SW 1271 (cell line): ENCODE results near the gene MPL.

ENCODE experiments used
- DNase-seq, 2 experiments: peaks; one replicate each; lab custom pipeline; 2025; lab: John Stamatoyannopoulos, UW

MPL gene

DNA sequence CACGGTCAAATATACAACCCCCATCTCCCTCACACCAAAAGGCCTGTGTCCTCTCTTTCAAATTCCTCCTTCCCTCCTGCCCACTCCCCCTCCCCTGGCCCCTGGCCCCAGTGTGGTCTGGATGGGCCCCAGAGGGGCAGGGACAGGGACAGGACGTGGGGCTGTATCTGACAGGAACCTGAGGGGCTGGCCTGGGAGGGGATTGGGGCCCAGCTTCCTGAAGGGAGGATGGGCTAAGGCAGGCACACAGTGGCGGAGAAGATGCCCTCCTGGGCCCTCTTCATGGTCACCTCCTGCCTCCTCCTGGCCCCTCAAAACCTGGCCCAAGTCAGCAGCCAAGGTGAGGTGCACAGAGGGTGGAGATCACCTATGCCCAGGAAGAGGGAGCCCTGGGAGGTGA lies at the start of gene MPL:
MPL (plus strand) TSS at position 231 of the 400 bp plus-strand sequence; CDS start at position 262, 31 bp downstream.
- DNase-seq, result no peak

DNA sequence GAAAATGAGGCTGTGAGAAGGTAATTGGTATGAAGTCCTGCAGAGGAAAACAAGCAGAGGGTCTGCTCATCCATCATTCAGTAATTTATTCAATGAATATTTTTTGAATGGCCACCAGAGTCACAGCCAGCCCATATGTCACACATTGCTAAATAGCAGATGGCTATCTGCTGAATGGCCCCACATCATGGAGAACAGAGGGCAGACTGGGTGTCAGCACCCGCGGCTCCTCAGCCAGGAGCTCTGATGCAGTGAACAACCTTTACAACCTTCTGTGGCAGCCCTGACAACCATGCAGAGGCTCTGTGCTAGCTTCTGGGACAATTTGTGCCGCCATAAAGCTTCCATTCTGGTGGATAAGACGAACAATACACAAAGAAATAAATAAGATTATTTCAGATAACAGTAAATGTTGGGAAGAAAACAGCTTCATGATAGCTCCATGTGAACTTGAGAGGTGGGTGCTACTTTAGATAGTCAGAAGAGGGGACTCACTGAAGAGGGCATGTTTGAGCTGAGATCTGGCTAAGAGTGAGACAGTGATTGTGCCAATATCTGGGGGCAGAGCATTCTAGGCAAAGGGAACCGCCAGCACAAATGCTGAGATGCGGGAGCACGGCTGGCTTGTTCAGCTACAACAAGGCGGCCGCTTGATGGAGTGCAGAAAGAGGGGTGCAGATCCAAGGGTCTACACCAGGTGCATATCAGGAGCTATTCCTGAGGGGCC lies 49.4 kb upstream of the MPL start:
- DNase-seq, result no peak

DNA sequence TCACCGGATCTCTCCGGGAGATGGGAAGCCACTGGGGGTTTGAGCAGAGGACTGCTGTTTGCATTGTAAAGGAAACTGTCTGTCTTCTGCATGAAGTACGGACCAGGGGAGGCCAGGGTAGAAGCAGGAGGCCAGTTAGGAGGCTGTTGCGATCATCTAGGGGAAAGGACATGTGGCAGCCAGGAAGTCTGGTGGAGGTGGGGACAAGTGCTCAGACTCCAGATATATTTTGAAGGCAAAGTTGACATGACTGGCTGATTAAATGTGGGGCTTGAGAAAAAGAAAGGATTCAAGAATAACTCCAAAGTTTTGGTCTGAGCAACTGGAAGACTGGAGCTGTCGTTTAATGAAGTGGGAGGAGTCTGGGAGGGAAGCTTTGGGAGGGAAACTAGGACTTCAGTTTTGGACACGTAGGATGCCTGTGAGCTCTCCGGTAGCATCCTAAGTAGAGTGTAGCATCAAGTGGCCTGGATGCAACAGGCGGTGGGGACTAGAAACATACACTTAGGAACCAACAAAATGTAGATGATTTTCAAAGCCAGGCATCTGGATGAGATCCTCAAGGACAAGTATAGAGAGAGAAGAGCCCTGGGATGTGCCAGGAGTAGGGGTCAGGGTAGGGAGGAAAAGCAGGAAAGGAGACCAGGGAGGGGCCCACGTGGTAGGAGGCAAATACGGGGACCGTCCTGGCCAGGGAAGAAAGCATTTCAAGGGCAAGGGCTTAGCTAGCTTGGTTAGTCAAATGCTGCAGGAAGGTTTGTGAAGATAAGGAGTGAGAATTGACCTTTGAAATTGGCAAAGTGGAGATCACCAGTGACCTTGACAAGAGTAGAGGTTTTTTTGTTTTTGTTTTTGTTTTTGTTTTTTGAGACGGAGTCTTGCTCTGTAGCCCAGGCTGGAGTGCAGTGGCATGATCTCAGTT lies 48.6 kb upstream of the MPL start:
- no peak for DNase-seq

DNA sequence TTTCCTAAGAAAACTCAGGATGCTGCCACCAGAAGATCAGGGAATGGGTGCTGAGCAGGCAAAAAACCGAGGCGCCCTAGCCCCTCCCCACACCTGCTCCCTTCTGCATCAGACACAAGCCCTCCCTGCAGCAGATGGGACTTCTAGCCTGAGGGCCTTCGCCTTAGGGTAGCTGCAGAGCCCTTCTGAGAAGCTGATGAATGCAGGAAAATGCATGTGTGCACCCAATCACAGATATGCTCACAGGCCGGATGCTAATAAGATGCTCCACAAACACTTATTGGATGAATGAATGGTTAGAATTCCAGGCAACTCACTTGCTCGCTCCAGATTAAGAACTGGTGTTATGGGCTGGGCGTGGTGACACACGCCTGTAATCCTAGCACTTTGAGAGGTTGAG lies 45.4 kb upstream of the MPL start:
- DNase-seq, result no peak

DNA sequence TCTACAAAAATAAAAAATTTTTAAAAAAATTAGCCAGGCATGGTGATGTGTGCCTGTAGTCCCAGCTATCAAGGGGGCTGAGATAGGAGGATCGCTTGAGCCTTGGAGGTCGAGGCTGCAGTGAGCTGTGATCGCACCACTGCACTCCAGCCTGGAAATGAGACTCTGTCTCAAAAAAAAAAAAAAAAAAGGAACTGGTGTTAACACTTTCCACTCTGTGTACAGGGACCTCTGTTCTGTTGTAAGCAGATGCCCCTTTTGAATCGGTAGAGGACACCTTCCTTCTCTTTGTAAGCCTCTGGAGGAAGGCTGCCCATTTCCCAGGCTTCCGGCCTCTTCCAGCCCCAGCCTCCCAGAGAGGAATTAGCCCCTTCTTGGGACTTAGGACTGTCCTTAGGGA lies 44.9 kb upstream of the MPL start:
- DNase-seq, result no peak

DNA sequence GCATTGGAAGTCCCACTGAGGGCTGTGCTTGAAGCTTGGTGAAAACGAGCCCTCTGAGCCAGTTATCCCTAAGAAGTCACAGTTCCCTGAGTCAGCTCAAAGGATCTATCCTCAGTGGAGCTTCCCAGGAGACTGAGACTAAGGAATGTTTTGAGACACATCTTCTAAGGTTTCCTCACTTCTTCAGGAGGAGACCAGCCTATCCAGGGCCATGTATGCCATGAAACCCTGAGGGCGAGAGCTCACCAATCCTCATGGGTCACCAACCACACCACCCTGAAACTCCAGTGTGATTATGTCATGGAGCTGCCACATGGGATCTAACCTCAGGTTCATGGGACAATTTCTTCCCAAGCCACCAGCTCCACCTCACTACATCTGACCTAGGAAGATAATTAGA lies 44.4 kb upstream of the MPL start:
- no peak for DNase-seq

DNA sequence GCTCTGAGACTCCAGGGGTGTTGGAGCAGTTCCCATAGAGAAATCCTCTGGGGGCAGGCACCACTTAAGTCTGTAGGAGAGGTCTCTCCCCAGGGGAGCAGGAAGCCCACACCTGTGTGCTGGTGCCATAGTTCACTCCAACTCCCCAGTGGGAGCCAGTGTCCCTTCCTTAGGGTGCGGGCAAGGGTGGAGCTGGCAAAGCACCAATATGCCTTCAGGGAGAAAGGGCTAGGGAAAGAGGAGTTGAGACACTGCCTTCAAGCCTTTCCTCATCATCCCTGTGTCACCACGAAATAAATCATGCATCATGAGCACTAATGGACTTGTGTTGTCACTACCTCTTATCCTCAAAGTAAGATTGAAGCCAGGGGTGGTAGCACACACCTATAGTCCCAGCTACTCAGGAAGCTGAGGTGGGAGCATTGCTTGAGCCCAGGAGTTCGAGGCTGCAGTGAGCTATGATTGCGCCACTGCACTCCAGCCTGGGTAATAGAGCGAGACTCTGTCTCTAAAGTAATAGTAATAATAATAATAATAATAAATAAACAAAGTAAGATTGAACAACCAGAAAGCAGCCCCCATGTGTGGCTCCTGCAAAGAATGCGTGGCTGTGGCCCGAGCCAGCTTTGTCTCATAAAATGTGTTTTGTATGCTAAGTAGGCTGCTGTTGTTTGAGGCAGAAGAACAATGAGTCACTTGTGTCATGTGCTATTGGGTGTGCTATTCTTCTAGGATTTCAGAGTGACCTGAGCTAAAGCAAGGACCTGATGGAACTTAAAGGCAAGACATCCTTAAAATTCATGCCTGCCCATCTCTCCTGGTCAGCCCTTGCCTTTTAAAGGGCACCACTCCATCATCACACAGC lies 43.5 kb upstream of the MPL start:
- DNase-seq, result no peak

DNA sequence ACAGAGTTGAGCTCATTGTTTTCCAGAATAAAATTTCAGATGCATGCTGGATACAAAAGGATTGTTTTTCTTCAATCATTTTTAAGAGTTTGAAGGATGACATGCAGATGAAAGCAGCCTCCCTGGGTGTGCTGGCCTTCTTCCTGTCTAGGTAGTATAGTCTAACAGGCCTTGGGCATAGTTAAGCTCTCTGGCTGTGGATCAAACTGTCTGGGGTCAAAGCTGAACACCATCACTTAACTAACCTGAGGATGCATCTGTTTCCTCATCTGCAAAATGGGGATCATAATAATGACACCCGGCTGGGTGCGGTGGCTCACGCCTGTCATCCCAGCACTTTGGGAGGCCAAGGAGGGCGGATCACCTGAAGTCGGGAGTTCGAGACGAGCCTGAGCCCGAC lies 42.9 kb upstream of the MPL start:
- no peak for DNase-seq

DNA sequence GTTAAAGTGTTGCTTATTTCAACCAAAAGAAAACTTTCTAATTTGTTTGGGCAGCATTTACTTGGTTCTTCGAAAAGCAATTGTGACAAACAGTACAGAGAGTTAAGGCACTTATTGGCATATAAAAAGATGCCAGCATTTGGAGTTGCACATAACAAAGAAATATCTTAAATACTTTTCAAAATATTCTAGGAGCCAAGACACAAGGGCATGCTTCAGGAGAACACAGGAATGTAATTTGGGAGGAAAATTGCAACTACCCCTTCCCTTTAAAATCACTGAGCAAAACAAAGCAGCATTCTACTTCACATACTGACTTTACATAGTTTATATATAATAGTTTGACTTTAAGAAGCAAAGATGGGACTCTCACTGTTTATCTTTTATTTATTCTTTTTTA lies 41.4 kb upstream of the MPL start:
- DNase-seq, result no peak

DNA sequence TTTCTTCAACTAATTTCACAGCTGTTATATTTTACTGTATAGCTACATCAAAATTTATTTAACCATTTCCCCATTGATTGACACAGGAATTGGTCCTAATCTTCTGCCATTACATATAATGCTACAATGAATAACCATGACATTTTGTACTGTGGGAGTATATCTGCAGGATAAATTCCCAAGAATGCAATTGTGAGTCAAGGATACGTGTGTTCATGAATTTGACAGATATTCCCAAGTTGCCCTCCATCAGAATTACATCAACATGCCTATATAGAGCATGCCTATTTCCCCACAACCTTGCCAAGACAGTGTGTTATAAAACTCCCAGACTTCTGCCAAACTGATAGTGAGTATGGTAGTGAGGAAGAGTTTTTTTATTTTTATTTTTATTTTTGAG lies 39.6 kb upstream of the MPL start:
- no peak for DNase-seq

DNA sequence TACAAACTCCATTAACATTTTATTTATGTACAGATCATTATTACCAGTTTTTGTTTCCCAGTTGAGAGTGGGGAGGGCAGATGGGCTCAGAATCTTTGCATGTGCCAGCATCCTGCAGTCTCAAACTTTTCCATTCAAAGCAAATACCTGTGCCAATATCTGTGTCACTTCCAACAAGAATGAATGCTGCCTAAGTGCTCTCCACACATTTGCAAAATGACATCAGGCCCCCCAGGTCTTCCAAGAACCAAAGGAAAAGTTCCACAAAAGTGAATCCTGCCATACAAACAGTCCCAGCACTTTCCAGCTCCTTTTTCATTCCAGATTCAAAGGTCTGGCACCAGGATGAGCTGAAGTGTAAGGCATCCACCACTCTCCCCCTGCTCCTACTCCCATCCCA lies 38.5 kb upstream of the MPL start:
- no peak for DNase-seq

DNA sequence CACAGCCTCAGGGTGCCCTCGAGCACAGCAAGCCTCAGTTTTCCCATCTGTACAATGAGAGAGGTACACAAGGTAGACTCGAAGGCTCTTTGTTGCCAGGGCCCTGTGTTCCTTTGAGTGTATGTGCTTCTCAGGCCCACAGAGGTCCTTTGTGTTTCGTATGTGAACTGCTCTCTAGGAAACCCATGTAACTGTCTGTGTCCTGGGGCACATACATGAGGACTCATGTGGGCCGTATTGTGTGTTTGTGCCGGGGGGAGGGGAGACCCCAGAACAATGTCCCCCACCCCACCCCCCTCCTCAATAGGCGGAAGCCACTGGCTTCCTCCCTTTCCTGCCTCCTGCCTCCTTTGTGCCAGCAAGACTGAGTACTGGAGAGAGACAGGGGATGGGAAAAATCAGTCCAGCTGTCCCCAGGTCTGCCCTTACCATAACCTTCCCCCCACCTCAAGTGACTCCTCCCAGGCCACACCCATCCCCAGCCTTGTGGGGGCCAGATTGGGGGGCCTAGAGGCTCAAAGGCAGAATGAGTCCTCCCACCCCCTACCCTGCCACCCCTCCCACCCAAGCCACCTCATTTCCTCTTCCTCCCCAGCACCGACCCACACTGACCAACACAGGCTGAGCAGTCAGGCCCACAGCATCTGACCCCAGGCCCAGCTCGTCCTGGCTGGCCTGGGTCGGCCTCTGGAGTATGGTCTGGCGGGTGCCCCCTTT lies 37.1 kb upstream of the MPL start, which contains the start of gene TIE1:
TIE1 (plus strand) TSS at position 605 of the 717 bp plus-strand sequence; CDS start at position 695, 90 bp downstream.
- no peak for DNase-seq

DNA sequence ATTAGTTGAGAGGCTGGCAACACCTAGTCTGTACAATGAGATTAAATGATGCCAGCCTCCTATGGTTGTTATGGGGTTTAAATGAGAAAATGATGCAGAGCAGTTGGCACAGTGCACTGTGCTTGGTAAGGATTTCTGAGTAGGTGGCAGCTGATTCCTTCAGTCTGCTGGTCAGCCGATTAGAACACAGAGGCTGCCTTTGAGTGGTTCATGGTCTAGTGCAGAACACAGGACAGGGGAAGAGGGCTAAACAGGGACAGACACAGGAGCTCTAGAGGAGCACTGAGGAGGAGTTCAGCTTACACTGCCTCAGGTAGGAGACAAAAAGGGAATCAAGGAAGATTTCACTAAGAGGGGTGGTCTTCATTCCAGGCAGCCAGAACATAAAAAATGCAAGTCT lies 35.4 kb upstream of the MPL start:
- no peak for DNase-seq

DNA sequence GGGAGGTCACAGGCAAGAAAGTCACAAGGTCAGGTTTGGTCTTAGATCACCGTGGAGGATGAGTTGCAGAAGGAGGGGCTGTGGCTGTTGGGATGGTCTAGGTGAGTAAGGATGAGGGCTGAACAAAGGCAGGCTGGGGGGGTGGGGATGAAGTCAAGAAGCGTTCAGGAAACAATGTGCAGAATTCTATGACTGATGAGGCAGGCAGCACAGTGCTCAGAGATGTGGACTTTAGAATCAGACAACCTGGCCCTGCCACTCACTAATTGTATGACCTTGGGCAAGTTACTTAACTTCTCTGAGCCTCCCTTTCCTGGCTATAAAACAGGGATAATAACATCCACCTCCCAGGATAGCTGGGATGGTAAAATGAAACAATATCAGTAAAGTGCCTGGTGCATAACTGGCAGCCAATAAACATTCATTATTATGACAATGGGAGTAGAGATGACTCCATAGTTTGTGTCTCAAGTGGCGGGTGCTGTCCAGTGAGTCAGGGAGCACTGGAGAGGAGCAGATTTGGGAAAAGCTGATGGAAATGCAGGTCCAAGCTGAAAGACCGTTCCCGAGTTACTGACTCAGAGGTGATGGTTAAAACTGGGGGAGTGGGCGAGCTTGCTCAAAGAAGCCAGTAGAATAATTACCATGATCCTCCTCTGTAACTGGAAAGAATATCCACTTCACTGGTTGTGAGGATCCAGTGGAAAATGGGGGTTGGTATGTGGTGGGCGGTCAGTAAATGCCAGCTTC lies 34.7 kb upstream of the MPL start:
- DNase-seq, result no peak

DNA sequence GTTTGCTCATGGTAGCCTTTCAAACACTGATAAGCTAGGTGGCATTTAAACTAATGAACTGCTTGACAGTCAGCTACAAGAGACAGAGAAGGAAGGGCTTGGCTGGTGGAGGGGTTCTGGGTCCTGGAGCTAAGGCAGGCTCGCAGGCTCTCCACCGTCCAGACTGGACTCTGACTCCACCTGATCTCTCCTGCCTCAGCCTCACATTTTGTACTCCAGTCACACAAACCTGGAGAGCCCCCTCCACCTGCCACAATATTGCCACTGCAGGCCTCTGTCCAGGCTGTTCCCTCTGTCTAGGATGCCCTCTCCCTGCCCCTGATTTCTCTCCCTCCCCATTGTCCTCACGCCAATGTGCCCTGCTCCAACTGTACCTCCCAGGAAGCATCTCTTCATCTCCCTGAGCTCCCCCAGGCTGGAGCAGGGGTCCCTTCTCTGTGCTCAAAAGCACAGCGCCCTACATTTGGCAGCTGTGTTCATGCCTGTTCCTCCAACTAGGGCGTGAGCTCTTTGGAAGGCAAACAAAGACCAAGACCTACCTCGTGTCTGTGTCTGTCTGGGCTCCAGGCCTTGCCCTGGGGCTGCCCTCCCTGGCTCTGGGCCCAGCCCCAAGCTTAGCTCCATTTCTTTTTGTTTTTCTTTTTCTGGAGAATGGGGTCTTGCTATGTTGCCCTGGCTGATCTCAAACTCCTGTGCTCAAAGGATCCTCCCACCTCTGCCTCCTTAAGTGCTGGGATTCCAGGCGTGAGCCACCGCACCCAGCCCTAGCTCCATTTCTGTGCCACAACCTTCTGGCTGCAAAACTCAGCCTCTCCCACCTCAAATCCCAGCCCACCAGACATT lies 33.9 kb upstream of the MPL start:
- no peak for DNase-seq

DNA sequence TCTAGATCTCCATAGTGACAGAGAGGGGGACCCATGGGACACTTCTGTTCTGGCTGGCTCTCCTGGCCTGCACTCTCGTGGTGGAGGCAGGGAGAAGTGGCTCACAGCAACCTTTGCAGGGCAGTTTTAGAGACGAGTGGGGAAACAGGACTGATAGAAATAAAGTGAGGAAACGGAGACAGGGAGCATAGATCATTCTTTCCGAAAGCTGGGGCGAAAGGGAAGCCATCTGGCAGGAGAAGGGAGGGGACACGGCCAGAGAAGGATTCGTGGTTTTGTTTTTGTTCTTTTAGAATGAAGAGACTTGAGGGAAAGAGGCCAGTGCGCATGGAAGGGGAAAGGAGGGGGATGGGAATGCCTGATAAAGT lies 33.3 kb upstream of the MPL start:
- no peak for DNase-seq

DNA sequence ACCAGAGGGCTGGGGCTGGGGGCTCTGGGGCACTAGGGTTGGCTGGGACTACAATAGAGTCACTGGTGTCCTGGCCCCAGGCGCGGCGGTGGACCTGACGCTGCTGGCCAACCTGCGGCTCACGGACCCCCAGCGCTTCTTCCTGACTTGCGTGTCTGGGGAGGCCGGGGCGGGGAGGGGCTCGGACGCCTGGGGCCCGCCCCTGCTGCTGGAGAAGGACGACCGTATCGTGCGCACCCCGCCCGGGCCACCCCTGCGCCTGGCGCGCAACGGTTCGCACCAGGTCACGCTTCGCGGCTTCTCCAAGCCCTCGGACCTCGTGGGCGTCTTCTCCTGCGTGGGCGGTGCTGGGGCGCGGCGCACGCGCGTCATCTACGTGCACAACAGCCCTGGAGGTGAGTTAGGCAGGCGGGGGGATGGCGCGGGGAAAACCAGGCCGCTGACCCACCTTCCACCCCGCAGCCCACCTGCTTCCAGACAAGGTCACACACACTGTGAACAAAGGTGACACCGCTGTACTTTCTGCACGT lies 32.8 kb upstream of the MPL start:
- DNase-seq, result no peak

DNA sequence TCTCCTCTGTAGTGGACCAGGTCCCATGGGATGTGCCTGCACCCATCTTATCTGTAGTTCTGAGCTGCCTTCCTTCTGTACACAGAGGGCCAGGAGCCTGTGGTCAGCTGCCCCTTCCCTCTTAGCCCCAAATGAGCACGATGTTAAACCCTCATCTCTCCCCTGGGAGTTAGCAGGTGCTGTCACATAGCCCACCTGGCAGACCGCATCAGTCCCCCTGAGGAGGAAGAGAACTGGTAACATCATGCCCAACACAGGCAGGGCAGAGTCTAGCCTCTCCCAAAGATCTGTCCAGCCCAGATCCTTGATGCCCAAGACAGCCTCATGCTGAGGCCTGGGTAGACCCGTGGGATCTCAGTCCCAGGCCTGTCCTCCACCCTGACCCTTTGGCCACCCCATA lies 32.2 kb upstream of the MPL start:
- DNase-seq, result no peak

DNA sequence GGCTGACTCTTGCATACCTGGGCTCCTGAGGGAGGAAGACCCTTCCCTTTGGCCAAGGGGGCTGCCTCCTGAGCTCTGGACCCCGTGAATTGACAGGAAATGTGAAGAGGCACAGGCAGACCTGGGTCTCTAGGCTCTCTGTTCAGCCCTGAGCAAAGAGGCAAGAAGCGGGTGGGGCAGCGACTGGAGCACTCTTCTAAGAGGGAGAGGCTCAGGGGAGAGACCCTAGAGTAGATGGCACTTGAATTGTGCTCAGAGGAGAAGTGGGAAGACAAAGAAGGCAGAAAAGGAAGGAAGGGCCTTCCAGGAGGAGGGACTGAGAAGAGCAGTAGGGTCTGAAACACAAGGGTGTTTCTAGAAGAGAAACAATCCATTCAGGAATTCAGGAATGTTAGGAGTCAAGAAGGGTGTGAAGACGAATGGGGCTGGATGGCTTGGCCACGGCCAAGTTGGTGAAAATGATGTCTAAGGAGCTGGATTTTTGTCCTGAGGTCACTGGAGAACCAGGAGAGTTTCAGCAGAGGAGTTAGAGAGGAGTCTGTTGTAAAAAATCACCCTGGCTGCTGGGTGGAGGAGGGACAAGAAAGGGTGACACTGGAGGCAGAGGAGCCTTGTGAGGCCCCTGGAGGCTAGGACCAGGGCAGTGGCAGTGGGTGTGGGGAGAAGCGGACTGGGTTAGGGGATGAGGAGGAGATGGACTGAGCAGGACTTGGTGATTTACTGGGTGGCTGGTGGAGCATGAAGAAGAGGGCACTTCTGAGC lies 31.5 kb upstream of the MPL start:
- DNase-seq, result no peak
